CD8-positive, alpha-beta memory T cell (primary cell): ENCODE results near the gene CARNS1. TPM values are rescaled to one million over a fixed set of nuclear protein-coding genes. Genes with fewer than 3 reads are reported as not detected.

Experiments used
- CTCF ChIA-PET: fragments of 350-600 bp; sonication (Branson Sonifier 250); formaldehyde crosslinking; loops from one replicate; lab custom pipeline; 2021; ENCODE audit warnings: antibody characterized with exemption; lab: Charles Lee
- POLR2A ChIA-PET: fragments of 350-600 bp; sonication (Branson Sonifier 250); formaldehyde crosslinking; loops from one replicate; lab custom pipeline; 2021; ENCODE audit warnings: antibody characterized with exemption; lab: Charles Lee
- DNase-seq, 5 donors: peaks; one replicate each; pipeline versions ENCODE4 v3.0.0 to v3.0.0-alpha.2; 2020 to 2022; ENCODE audit warnings: mixed read lengths in 1 of 5
- H3K27ac ChIP-seq: one replicate; pipeline ENCODE4 v1.7.0; 2013; ENCODE audit warnings: low read depth, mild to moderate bottlenecking, low read length, moderate library complexity
- H3K27me3 ChIP-seq: 2 replicates; pipeline ENCODE4 v1.7.0; 2013; ENCODE audit warnings: low read length, mild to moderate bottlenecking; ENCODE audit not compliant: insufficient read depth, poor library complexity, severe bottlenecking
- H3K36me3 ChIP-seq: 2 replicates; pipeline ENCODE4 v1.7.0; 2013; ENCODE audit warnings: mild to moderate bottlenecking, low read length, moderate library complexity; ENCODE audit not compliant: insufficient read depth
- H3K4me1 ChIP-seq: 2 replicates; pipeline ENCODE4 v1.7.0; 2013; ENCODE audit warnings: mild to moderate bottlenecking, low read length, moderate library complexity; ENCODE audit not compliant: insufficient read depth
- H3K4me3 ChIP-seq: 2 replicates; pipeline ENCODE4 v1.7.0; 2013; ENCODE audit warnings: mild to moderate bottlenecking, low read length
- H3K9me3 ChIP-seq: 2 replicates; pipeline ENCODE4 v1.7.0; 2013; ENCODE audit warnings: mild to moderate bottlenecking, low read length
- H3K27ac Mint-ChIP-seq, 8 donors: one replicate each; pipeline ENCODE4 v1.8.0; 2020 to 2021; ENCODE audit warnings: mixed read lengths in 8 of 8, mild to moderate bottlenecking in 6 of 8, inconsistent platforms in 3 of 8, moderate library complexity in 3 of 8
- H3K27me3 Mint-ChIP-seq, 2 donors: one replicate each; pipeline ENCODE4 v1.8.0; 2020 to 2021; ENCODE audit warnings: mixed read lengths in 2 of 2, mild to moderate bottlenecking in 1 of 2, moderate library complexity in 1 of 2
- H3K36me3 Mint-ChIP-seq, 3 donors: one replicate each; pipeline ENCODE4 v1.8.0; 2020 to 2021; ENCODE audit warnings: mixed read lengths in 3 of 3, inconsistent platforms in 1 of 3, mild to moderate bottlenecking in 1 of 3
- H3K4me1 Mint-ChIP-seq, 3 donors: one replicate each; pipeline ENCODE4 v1.8.0; 2020 to 2021; ENCODE audit warnings: mixed read lengths in 3 of 3, inconsistent platforms in 1 of 3, mild to moderate bottlenecking in 1 of 3
- H3K4me3 Mint-ChIP-seq, 7 donors: one replicate each; pipeline ENCODE4 v1.8.0; 2020 to 2021; ENCODE audit warnings: mixed read lengths in 7 of 7, mild to moderate bottlenecking in 6 of 7, moderate library complexity in 4 of 7, inconsistent platforms in 2 of 7
- H3K9me3 Mint-ChIP-seq, 5 donors: one replicate each; pipeline ENCODE4 v1.8.0; 2020 to 2022; ENCODE audit warnings: mixed read lengths in 5 of 5, mild to moderate bottlenecking in 3 of 5, moderate library complexity in 2 of 5, inconsistent platforms in 1 of 5
- polyA plus RNA-seq: library from polyadenylated mRNA; unstranded; fragments of 300-500 nt; fragmentation: Illumina TruSeq; gene quantifications from one replicate; pipeline ENCODE4 v1.2.3, GENCODE V29; 2021
- total RNA-seq, 2 experiments: library from RNA; stranded (reverse); gene quantifications; one replicate each; pipeline ENCODE4 v1.2.3, GENCODE V29; 2021

Gene CARNS1
- total and polyA plus RNA-seq, 3 experiments from 2014 or later = 1.8 to 2.7 (median 2.0) TPM

- Histone ChIP-seq H3K9me3 (no peaks in the 10 kb centered on the region), H3K36me3 (no peaks in the 10 kb centered on the region), H3K4me3 (no peak overlapping the region), H3K4me1 (peaks cover 59% of the 10 kb centered on the region), H3K27me3 (no peaks in the 10 kb centered on the region), H3K27ac (no peak overlapping the region)
- CTCF ChIA-PET = interaction anchor here (9.2 to 25.1 kb wide), 2 partner anchors 11 to 15 kb away, joined by 113 to 860 read pairs; partner anchors contain the start of gene POLD4
- no peak for DNase-seq
- H3K4me1 Mint-ChIP-seq = peaks cover 66 to 84% (median 71%) of the 10 kb centered on the region in 3 donors
- peak overlapping the region in 7 of 8 donors; percentile 43 to 91 (median 72) for H3K27ac Mint-ChIP-seq
- H3K36me3 Mint-ChIP-seq = peaks cover 0 to 27% (median 2%) of the 10 kb centered on the region in 3 donors
- POLR2A ChIA-PET = interaction anchor here (1.6 to 3.2 kb wide), 2 partner anchors 16 to 23 kb away, joined by 5 to 15 read pairs; partner anchors contain the start of gene POLD4
- peaks cover 0 to 4% (median 0%) of the 10 kb centered on the region in 5 donors for H3K9me3 Mint-ChIP-seq
- peaks cover 0 to 5% of the 10 kb centered on the region in 2 donors for H3K27me3 Mint-ChIP-seq
- peak overlapping the region; percentile 30 to 85 (median 76) for H3K4me3 Mint-ChIP-seq
Observed at GRCh38 chr11:67369275-67369674, 46.2 kb upstream of the CARNS1 start.

- H3K9me3 ChIP-seq = no peaks in the 10 kb centered on the region
- Mint-ChIP-seq H3K36me3 (peaks cover 0 to 21% (median under 1%) of the 10 kb centered on the region in 3 donors), H3K9me3 (peaks cover 0 to 4% (median 0%) of the 10 kb centered on the region in 5 donors), H3K4me1 (peaks cover 66 to 84% (median 71%) of the 10 kb centered on the region in 3 donors), H3K4me3 (peak overlapping the region in 6 of 7 donors; percentile 52 to 85 (median 76)), H3K27me3 (peaks cover 0 to 5% of the 10 kb centered on the region in 2 donors), H3K27ac (peak overlapping the region; percentile 43 to 91 (median 70))
- no peak overlapping the region for H3K27ac ChIP-seq
- peaks cover 59% of the 10 kb centered on the region for H3K4me1 ChIP-seq
- ChIA-PET CTCF (interaction anchor here (1.0 to 25.1 kb wide), 8 partner anchors 12 to 108 kb away, joined by 3 to 860 read pairs (median 4); partner anchors contain the start of genes POLD4 and TBC1D10C), POLR2A (interaction anchor here (0.8 to 3.2 kb wide), 4 partner anchors 16 to 81 kb away, joined by 3 to 15 read pairs (median 6); partner anchors contain the start of genes ANKRD13D, POLD4 and PPP1CA)
- no peak overlapping the region for H3K4me3 ChIP-seq
- H3K36me3 ChIP-seq = no peaks in the 10 kb centered on the region
- peaks cover 3% of the 10 kb centered on the region for H3K27me3 ChIP-seq
- DNase-seq = no peak
Observed at GRCh38 chr11:67369801-67370284, 45.6 kb upstream of the CARNS1 start.

- H3K27me3 Mint-ChIP-seq = peaks cover 0 to 5% of the 10 kb centered on the region in 2 donors
Observed at GRCh38 chr11:67370351-67371076, 45.0 kb upstream of the CARNS1 start.

GRCh38 chr11:67371189-67371910 is 44.1 kb upstream of the CARNS1 start:
- Histone ChIP-seq H3K27ac (peak overlapping the region; percentile 24), H3K36me3 (no peaks in the 10 kb centered on the region), H3K4me3 (peak overlapping the region; percentile 34), H3K4me1 (peaks cover 60% of the 10 kb centered on the region), H3K9me3 (no peaks in the 10 kb centered on the region), H3K27me3 (peaks cover 3% of the 10 kb centered on the region)
- peak in 1 of 5 donors; percentile 34 for DNase-seq
- Mint-ChIP-seq H3K36me3 (peaks cover 0 to 8% (median 0%) of the 10 kb centered on the region in 3 donors), H3K4me3 (peak overlapping the region; percentile 82 to 95 (median 90)), H3K27me3 (peaks cover 0 to 5% of the 10 kb centered on the region in 2 donors), H3K9me3 (peaks cover 0 to 4% (median 0%) of the 10 kb centered on the region in 5 donors), H3K27ac (peak overlapping the region; percentile 78 to 99 (median 92)), H3K4me1 (peaks cover 57 to 84% (median 62%) of the 10 kb centered on the region in 3 donors)
- POLR2A ChIA-PET = interaction anchor here (1.3 to 3.2 kb wide), 4 partner anchors 10 to 30 kb away, joined by 3 to 15 read pairs (median 5); partner anchors contain the start of genes POLD4 and PPP1CA
- CTCF ChIA-PET = interaction anchor here (0.9 to 25.1 kb wide), 11 partner anchors 13 to 134 kb away, joined by 3 to 860 read pairs (median 4); partner anchors contain the start of genes PITPNM1, POLD4 and TBC1D10C

More at GRCh38 chr11:67370351-67371076, 45.0 kb upstream of the CARNS1 start:
- H3K4me1 ChIP-seq = peaks cover 54% of the 10 kb centered on the region
- ChIA-PET CTCF (interaction anchor here (0.9 to 25.1 kb wide), 13 partner anchors 12 to 135 kb away, joined by 3 to 860 read pairs (median 4); partner anchors contain the start of genes PITPNM1, POLD4 and TBC1D10C), POLR2A (interaction anchor here (0.8 to 3.2 kb wide), 6 partner anchors 11 to 82 kb away, joined by 3 to 15 read pairs (median 5); partner anchors contain the start of genes ANKRD13D, POLD4 and PPP1CA)
- peak overlapping the region; percentile 69 to 95 (median 82) for H3K4me3 Mint-ChIP-seq
- H3K36me3 ChIP-seq = no peaks in the 10 kb centered on the region
- H3K4me1 Mint-ChIP-seq = peaks cover 63 to 84% (median 67%) of the 10 kb centered on the region in 3 donors
- no peak overlapping the region for H3K4me3 ChIP-seq
- H3K9me3 Mint-ChIP-seq = peaks cover 0 to 4% (median 0%) of the 10 kb centered on the region in 5 donors
- peaks cover 0 to 16% (median 0%) of the 10 kb centered on the region in 3 donors for H3K36me3 Mint-ChIP-seq
- peak overlapping the region; percentile 24 for H3K27ac ChIP-seq
- H3K27ac Mint-ChIP-seq = peak overlapping the region; percentile 12 to 95 (median 80)
- H3K27me3 ChIP-seq = peaks cover 3% of the 10 kb centered on the region
- no peak for DNase-seq
- no peaks in the 10 kb centered on the region for H3K9me3 ChIP-seq

- Mint-ChIP-seq H3K27me3 (peaks cover 0 to 5% of the 10 kb centered on the region in 2 donors), H3K27ac (peak overlapping the region; percentile 78 to 99 (median 92)), H3K4me1 (peaks cover 54 to 84% (median 60%) of the 10 kb centered on the region in 3 donors), H3K4me3 (peak overlapping the region; percentile 82 to 95 (median 90)), H3K9me3 (peaks cover 0 to 4% (median 0%) of the 10 kb centered on the region in 5 donors), H3K36me3 (peaks cover 0 to 7% (median 0%) of the 10 kb centered on the region in 3 donors)
- Histone ChIP-seq H3K9me3 (no peaks in the 10 kb centered on the region), H3K4me1 (peaks cover 60% of the 10 kb centered on the region), H3K4me3 (peak overlapping the region; percentile 34), H3K36me3 (no peaks in the 10 kb centered on the region), H3K27me3 (peaks cover 3% of the 10 kb centered on the region), H3K27ac (peak overlapping the region; percentile 16)
- DNase-seq = peak in 1 of 5 donors; percentile 47
- ChIA-PET CTCF (interaction anchor here (0.9 to 25.1 kb wide), 6 partner anchors 12 to 54 kb away, joined by 3 to 860 read pairs (median 9); partner anchors contain the start of gene POLD4), POLR2A (interaction anchor here (1.5 to 3.2 kb wide), 2 partner anchors 9 to 18 kb away, joined by 5 to 15 read pairs; partner anchors contain the start of gene POLD4)
Observed at GRCh38 chr11:67371911-67372320, 43.6 kb upstream of the CARNS1 start.

- Histone ChIP-seq H3K27ac (peak overlapping the region; percentile 16), H3K36me3 (no peaks in the 10 kb centered on the region), H3K4me3 (peak overlapping the region; percentile 34), H3K27me3 (peaks cover 3% of the 10 kb centered on the region), H3K4me1 (peaks cover 60% of the 10 kb centered on the region), H3K9me3 (no peaks in the 10 kb centered on the region)
- Mint-ChIP-seq H3K4me1 (peaks cover 54 to 84% (median 60%) of the 10 kb centered on the region in 3 donors), H3K27ac (peak overlapping the region in 5 of 8 donors; percentile 78 to 97 (median 92)), H3K27me3 (peaks cover 0 to 5% of the 10 kb centered on the region in 2 donors), H3K9me3 (peaks cover 0 to 4% (median 0%) of the 10 kb centered on the region in 5 donors), H3K36me3 (peaks cover 0 to 7% (median 0%) of the 10 kb centered on the region in 3 donors), H3K4me3 (peak overlapping the region; percentile 82 to 95 (median 90))
- ChIA-PET POLR2A (interaction anchor here (0.9 to 4.3 kb wide), 7 partner anchors 19 to 253 kb away, joined by 3 to 51 read pairs (median 7); partner anchors contain the start of genes KDM2A, POLD4 and PPP1CA), CTCF (interaction anchor here (0.9 to 25.1 kb wide), 5 partner anchors 11 to 55 kb away, joined by 3 to 860 read pairs (median 12); partner anchors contain the start of gene POLD4)
- DNase-seq = no peak
Observed at GRCh38 chr11:67372321-67372992, 43.0 kb upstream of the CARNS1 start.
